Dermis blood vessel endothelial cell (primary cell): Measurements from ENCODE around the gene CARD8. TPM values are rescaled to one million over a fixed set of nuclear protein-coding genes. Genes with fewer than 3 reads are reported as not detected.

ENCODE experiments used
- DNase-seq: peaks from one replicate; pipeline ENCODE4 v3.0.0; 2010
- total RNA-seq: library from RNA; depleted of rRNA; stranded (reverse); fragments of >200 nt; gene quantifications from 2 replicates; pipeline ENCODE4 v1.2.3, GENCODE V29; 2014

The CARD8 gene
- total RNA-seq, 1 donor from 2014 or later, result 112 TPM

DNA sequence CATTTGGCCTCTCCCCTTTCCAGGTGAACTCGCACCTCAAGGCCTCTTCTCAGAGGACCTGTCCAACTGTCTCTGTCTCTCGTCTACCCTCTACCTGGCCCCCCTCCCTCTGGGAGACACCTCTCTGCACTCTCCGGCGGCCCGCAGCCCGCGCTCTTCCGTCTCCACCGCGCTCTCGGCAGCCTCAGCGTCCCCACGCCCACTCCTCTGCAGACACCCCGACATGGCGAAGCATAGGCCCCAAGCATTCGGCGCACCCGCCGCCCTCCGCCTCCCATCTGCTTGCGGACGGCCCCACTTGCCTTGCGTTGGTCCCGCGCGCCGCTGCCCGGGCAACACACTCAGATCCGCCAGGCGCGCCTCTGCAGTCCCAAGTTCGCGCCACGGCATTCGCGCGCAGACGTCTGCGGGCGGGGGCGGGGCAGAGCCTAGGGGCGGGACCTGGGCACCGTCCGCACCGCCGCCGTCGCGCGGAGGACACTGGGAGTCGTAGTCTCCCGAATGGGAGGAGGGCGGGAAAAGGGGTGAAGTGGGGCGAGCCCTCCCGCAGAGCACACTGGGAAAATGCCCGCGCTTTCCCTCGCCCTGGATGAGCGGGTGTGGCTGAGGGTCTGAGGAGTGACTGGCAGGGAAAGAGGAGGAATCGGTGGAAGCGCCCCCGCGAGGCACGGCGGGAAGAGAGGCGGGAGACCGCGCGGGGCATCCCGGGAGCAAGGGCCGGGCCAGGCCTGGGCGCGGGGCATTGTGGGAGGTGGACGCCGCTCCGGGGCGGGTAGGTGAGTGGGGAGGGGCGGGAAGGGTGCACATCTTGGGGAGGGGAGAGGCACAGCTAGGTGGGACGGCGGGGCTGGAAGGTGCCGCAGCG lies 85.5 kb downstream of the CARD8 start, which contains the start of the genes LIG1 and ZSWIM9:
Gene LIG1 (minus strand): TSS at position 406 of the 865 bp plus-strand sequence. CDS start 4,778 bp downstream, outside the sequence.
Gene ZSWIM9 (plus strand): TSS at position 742 of the 865 bp plus-strand sequence. CDS start 1,123 bp downstream, outside the sequence.
- DNase-seq, result peak; percentile 95

DNA sequence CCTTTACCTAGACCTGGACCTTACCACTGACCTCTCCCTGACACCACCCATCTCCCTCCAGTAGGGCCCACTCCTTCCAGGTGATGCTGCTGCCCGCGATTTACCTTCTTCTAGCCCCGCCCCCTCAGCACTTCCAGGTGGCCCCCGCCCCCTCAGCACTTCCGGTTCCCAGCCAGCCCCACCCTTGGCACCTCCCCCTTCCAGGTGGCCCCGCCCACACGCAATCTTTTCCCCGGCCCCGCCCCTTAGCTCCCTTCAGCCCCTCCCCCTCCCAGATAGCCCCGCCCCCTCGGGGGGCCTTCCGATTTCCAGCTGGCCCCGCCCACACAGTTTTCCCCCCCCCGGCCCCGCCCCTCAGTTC lies 86.2 kb downstream of the CARD8 start:
- peak; percentile 76 for DNase-seq

DNA sequence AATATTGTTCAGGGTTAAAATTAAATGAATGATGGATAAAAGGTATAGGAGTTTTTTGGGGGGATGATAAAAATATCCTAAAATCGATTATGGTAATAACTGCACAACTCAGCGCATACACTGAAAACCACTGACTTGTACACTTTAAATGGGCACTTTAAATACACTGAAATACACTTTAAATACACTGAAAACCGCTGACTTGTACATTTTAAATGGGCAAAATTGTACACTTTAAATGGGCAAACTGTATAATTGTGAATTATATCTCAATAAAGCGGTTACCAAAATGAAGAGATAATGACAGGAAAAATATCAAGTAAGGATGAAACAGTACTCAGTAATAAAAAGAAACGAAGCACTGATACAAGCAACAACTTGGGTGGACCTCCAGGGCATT lies 87.0 kb downstream of the CARD8 start:
- no peak for DNase-seq

DNA sequence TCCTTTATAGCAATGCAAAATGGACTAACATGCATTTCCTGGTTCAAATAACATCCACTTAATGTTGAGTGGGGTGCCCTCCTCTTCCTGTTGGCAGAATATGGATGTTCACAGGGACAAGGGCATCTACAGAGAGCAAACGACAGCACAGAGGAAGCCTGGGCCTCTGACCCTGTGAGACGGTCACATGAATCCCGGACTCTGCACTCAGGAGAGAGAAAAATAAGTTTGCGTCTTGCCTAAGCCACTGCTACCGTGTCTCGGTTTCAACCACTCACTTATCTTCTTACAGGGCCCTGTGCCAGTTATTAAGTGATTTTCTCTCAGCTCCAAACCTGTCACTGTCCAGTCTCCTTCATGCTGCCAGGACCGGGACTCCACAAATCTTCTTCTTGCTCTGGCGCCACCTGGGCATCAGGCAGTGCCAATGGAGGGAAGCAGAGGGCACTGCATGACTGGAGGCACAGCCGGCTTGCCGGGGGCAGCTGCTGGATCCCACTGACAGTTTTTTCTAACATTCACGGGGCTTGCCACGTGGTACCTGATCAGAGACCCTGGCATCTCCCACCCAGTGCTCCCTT lies 97.4 kb downstream of the CARD8 start:
- no peak for DNase-seq

Other genes with a start within 250 kb of the CARD8 start
- not detected in 2 replicates for gene CABP5, start 211.8 kb downstream of the CARD8 start, total RNA-seq
- 28.4 and 104 TPM in 2 replicates for gene PLA2G4C, start 145.1 kb downstream of the CARD8 start, total RNA-seq
- gene LIG1, start 85.6 kb downstream of the CARD8 start, total RNA-seq, result 32.5 and 46.9 TPM in 2 replicates
- 3.1 and 5.0 TPM in 2 replicates for gene ZSWIM9, start 85.2 kb downstream of the CARD8 start, total RNA-seq
- gene ZNF114, start 14.2 kb upstream of the CARD8 start, total RNA-seq, result 0.34 and 0.84 TPM in 2 replicates
- 4.0 and 7.3 TPM in 2 replicates for gene EMP3, start 69.6 kb upstream of the CARD8 start, total RNA-seq
- gene TMEM143, start 108.0 kb upstream of the CARD8 start, total RNA-seq, result 1.9 and 3.8 TPM in 2 replicates
- not detected in 2 replicates for gene SYNGR4, start 108.5 kb upstream of the CARD8 start, total RNA-seq
- gene KDELR1, start 135.6 kb upstream of the CARD8 start, total RNA-seq, result 37.6 and 70.8 TPM in 2 replicates
- 0.51 and 0.79 TPM in 2 replicates for gene GRIN2D, start 137.8 kb upstream of the CARD8 start, total RNA-seq
- gene GRWD1, start 190.1 kb upstream of the CARD8 start, total RNA-seq, result 41.4 and 57.9 TPM in 2 replicates
- gene KCNJ14, start 199.7 kb upstream of the CARD8 start, total RNA-seq, result 0.33 and 0.51 TPM in 2 replicates
- gene CYTH2, start 213.5 kb upstream of the CARD8 start, total RNA-seq, result 63.1 and 89.0 TPM in 2 replicates